Measurements from ENCODE around the gene OSTN.

DNA sequence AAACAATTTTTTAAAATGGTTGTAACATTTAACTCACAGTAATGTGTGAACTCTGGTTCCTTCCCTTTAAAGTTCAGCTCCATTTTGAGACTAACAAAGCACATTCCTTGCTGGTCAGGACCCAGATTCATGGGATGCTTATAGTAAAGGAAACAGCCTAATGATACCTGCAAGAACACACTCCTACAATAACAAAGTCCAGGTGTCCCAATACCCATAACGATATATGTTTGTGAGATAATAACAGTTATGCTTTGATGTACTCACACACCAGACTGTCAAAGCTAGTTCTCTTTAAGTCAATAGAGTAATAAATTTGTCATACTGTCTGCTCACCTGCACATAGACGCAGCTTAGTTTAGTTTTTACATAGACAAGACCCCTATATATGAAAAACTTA, 114.3 kb downstream of the OSTN start:
- TF ChIP-seq POLR2A (IDR thresholded peaks at IDR 0.05) (no peak), POLR2AphosphoS5 (IDR thresholded peaks at IDR 0.05) (no peak)
- TF ChIP-seq, protein P1, sequence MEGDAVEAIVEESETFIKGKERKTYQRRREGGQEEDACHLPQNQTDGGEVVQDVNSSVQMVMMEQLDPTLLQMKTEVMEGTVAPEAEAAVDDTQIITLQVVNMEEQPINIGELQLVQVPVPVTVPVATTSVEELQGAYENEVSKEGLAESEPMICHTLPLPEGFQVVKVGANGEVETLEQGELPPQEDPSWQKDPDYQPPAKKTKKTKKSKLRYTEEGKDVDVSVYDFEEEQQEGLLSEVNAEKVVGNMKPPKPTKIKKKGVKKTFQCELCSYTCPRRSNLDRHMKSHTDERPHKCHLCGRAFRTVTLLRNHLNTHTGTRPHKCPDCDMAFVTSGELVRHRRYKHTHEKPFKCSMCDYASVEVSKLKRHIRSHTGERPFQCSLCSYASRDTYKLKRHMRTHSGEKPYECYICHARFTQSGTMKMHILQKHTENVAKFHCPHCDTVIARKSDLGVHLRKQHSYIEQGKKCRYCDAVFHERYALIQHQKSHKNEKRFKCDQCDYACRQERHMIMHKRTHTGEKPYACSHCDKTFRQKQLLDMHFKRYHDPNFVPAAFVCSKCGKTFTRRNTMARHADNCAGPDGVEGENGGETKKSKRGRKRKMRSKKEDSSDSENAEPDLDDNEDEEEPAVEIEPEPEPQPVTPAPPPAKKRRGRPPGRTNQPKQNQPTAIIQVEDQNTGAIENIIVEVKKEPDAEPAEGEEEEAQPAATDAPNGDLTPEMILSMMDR (IDR thresholded peaks at IDR 0.05) = no peak

Data from suprapubic skin (tissue), 4 donors.